ENCODE measurements around the gene UBASH3B.

The UBASH3B gene

DNA sequence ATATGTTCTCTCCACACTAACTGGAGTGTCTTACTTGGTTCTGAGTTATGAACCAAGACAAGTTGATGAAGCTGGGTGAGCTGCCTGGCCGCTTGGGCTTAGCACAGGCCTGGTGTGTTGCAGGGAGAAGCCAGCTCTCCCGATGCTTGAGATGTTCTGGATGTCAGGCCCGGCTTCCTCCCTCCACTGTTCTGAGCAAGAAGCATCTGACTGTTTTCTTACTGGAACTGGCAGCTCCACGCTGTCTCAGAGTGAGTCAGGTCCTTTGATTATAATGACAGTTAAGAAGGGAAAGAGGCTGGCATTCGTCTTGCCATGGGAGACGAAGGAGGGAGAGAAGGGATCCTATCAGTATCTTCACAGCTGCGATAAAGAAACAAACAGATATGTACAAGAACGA lies 136.3 kb downstream of the UBASH3B start:
- TF ChIP-seq, protein P1, sequence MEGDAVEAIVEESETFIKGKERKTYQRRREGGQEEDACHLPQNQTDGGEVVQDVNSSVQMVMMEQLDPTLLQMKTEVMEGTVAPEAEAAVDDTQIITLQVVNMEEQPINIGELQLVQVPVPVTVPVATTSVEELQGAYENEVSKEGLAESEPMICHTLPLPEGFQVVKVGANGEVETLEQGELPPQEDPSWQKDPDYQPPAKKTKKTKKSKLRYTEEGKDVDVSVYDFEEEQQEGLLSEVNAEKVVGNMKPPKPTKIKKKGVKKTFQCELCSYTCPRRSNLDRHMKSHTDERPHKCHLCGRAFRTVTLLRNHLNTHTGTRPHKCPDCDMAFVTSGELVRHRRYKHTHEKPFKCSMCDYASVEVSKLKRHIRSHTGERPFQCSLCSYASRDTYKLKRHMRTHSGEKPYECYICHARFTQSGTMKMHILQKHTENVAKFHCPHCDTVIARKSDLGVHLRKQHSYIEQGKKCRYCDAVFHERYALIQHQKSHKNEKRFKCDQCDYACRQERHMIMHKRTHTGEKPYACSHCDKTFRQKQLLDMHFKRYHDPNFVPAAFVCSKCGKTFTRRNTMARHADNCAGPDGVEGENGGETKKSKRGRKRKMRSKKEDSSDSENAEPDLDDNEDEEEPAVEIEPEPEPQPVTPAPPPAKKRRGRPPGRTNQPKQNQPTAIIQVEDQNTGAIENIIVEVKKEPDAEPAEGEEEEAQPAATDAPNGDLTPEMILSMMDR (IDR thresholded peaks at IDR 0.05; ENCODE audit: low read depth, low read length): no peak
- peak; percentile 72 to 79 for DNase-seq (ENCODE audit: low read depth in 2 of 2)
- H3K4me3 ChIP-seq (replicated peaks in 1 of 2; ENCODE audit: low read depth in 2 of 2, low read length in 2 of 2): no peak overlapping the region

DNA sequence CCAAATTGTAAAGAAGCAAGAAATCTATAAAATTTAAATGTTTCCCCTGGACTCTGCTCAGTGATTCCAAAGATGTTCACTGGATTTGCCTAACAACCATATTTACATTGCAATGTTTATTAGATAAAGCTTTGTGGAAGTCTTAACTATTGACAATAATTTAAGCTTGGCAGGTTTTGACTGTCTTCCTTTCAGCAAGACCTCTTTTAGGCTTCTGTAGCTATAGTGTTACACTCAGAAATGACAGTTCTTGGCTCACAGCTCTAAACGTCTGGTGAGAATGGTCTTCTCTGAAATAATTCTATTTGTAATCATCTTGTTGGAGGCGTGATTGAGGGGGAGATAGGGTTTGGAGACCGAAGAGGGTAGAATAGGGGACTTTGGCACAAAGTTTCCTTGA lies 138.0 kb downstream of the UBASH3B start:
- TF ChIP-seq, protein P1 (IDR thresholded peaks at IDR 0.05; ENCODE audit: low read depth, low read length): no peak
- H3K4me3 ChIP-seq (replicated peaks in 1 of 2; ENCODE audit: low read depth in 2 of 2, low read length in 2 of 2): no peak overlapping the region

DNA sequence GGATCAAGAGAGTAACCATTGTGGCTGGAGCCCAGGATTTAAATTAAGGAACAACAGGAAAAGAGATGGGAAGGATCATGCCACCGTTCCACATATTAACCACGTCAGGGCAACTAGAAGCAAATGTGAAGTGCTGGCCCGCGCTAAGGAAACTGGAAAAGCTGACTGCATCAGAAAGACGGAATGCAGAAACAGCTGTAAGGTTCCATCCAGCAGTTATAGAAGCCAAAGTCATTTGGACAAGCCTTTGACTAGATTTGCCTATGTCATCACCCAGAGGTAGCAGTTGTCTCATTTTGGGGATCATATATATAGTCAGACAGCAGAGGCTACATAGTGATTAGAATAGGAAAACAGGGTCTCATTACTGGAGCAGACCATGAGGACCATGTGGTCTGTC lies 139.8 kb downstream of the UBASH3B start:
- H3K4me3 ChIP-seq (replicated peaks in 1 of 2; ENCODE audit: low read depth in 2 of 2, low read length in 2 of 2): no peak overlapping the region
- TF ChIP-seq, protein P1 (IDR thresholded peaks at IDR 0.05; ENCODE audit: low read depth, low read length): no peak

More for the DNA sequence above, 138.0 kb downstream of the UBASH3B start:
- no peak for DNase-seq (ENCODE audit: low read depth in 2 of 2)

DNA sequence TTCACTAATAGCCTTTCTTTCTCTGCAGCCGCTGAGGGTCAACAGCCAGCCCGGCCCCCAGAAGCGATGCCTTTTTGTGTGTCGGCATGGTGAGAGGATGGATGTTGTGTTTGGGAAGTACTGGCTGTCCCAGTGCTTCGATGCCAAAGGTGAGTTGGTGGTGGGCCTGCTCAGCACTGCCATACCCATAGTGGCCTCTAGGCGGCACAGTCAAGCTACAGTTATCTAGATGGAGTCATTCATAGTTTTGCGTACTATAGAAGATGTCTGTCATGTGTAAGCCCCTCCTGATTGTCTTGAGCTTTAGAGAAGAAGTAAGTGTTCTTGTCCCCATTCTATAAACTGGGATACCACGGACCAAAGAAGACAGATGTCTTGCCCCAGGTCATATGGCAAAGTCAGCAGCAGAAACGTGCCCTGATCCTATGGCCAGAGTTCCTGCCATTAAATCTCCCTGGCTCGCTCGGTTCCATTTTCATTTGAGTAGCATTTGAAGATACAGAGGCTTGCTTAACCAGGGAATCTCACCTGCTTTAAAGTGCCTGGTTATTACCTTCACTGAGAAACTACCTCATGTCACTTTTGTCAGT lies 140.7 kb downstream of the UBASH3B start:
- peak; percentile 52 to 53 for DNase-seq (ENCODE audit: low read depth in 2 of 2)
- H3K4me3 ChIP-seq (replicated peaks in 1 of 2; ENCODE audit: low read depth in 2 of 2, low read length in 2 of 2): no peak overlapping the region
- TF ChIP-seq, protein P1 (IDR thresholded peaks at IDR 0.05; ENCODE audit: low read depth, low read length): peak; percentile 97

More for the DNA sequence above, 139.8 kb downstream of the UBASH3B start:
- no peak for DNase-seq (ENCODE audit: low read depth in 2 of 2)

DNA sequence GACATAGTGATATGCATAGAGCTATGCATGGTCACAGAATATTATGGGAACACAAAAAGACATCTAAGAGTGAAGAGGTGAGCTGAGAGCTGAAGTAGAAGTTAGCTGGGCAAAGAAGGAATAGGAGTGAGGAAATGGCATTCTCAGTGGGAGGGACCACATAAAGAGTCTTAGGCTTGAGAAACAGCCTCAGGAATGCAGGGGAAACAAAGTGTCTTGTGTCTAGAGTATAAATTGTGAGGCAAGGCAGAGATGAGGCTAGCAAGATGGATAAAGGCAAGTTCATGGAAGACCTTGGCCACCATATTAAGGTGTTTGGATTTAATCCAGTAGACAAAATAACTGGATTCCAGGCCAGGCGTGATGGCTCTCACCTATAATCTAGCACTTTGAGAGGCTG lies 142.1 kb downstream of the UBASH3B start:
- DNase-seq (ENCODE audit: low read depth in 2 of 2): no peak
- TF ChIP-seq, protein P1 (IDR thresholded peaks at IDR 0.05; ENCODE audit: low read depth, low read length): no peak

DNA sequence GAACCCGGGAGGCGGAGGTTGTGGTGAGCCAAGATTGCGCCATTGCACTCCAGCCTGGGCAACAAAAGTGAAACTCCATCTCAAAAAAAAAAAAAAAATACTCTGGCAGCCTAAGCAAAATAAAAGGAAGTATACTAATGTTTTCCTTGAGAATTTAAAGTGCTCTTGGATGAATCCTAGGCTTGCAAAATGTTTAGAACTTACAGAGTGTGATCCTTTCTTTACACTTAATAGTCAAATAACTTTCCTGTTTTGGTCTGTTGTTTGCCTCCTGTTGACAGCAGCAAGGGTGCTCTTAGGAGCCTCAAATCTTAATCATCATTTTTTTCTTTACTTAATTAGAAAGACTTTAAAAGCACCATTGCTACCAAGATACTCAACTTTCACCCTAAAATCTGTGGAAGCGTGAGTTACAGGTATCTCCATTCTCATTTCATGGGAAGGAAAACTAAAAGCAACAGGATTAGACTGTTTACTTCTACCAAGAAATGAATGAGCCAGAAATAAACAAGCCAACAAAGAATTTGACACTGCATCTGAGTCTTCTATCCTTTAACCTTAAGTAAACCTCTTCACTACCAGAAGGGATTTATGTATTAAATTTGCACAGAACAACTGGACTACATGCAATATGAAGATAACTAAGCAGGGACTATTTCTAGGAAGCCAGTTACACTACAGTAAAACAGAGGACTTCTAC lies 144.0 kb downstream of the UBASH3B start:
- TF ChIP-seq, protein P1 (IDR thresholded peaks at IDR 0.05; ENCODE audit: low read depth, low read length): no peak

More for the DNA sequence above, 142.1 kb downstream of the UBASH3B start:
- H3K4me3 ChIP-seq (replicated peaks in 1 of 2; ENCODE audit: low read depth in 2 of 2, low read length in 2 of 2): no peak overlapping the region

More for the DNA sequence above, 144.0 kb downstream of the UBASH3B start:
- no peak overlapping the region for H3K4me3 ChIP-seq (replicated peaks in 1 of 2; ENCODE audit: low read depth in 2 of 2, low read length in 2 of 2)
- DNase-seq (ENCODE audit: low read depth in 2 of 2): no peak

Data from cardiac fibroblast (primary cell).